Naive thymus-derived CD4-positive, alpha-beta T cell (primary cell): Measurements from ENCODE around the gene VWA7. TPM values are rescaled to one million over a fixed set of nuclear protein-coding genes. Genes with fewer than 3 reads are reported as not detected.
A peak's percentile ranks its signal among the peaks of the same experiment; 100 is the strongest.

Experiments used
- ATAC-seq: fragments of 150-1000 bp; cut with Tn5 transposase; 2 replicates; pipeline ENCODE4 v1.10.0; 2021; ENCODE audit warnings: mild to moderate bottlenecking, moderate library complexity
- CTCF ChIA-PET: fragments of 350-600 bp; sonication (Branson Sonifier 250); formaldehyde crosslinking; loops from one replicate; lab custom pipeline; 2021; ENCODE audit warnings: antibody characterized with exemption; lab: Charles Lee
- POLR2A ChIA-PET: fragments of 350-600 bp; sonication (Branson Sonifier 250); formaldehyde crosslinking; loops from one replicate; lab custom pipeline; 2021; ENCODE audit warnings: antibody characterized with exemption, inconsistent platforms; lab: Charles Lee
- DNase-seq, 9 donors: peaks; one replicate each; pipeline versions ENCODE4 v3.0.0 to v3.0.0-alpha.2; 2020 to 2022; ENCODE audit warnings: mixed read lengths in 1 of 9
- H3K27ac ChIP-seq: one replicate; pipeline ENCODE4 v1.7.0; 2013; ENCODE audit warnings: mild to moderate bottlenecking, low read depth, low read length, moderate library complexity
- H3K27me3 ChIP-seq, 2 donors: one replicate each; pipeline ENCODE4 v1.7.0; 2013; ENCODE audit warnings: low read length in 2 of 2, mild to moderate bottlenecking in 2 of 2, moderate library complexity in 2 of 2; ENCODE audit not compliant: control insufficient read depth in 2 of 2, insufficient read depth in 2 of 2
- H3K36me3 ChIP-seq, 3 experiments: 1 replicate in 2 of 3; 2 replicates in 1 of 3; pipeline ENCODE4 v1.7.0; 2013; ENCODE audit warnings: low read length in 3 of 3, mild to moderate bottlenecking in 3 of 3, moderate library complexity in 1 of 3; ENCODE audit not compliant: insufficient read depth in 3 of 3, control insufficient read depth in 2 of 3
- H3K4me1 ChIP-seq, 2 donors: one replicate each; pipeline ENCODE4 v1.7.0; 2013; ENCODE audit warnings: low read length in 2 of 2, mild to moderate bottlenecking in 2 of 2, moderate library complexity in 1 of 2; ENCODE audit not compliant: control insufficient read depth in 2 of 2, insufficient read depth in 2 of 2
- H3K4me3 ChIP-seq: 2 replicates; pipeline ENCODE4 v1.7.0; 2013; ENCODE audit warnings: mild to moderate bottlenecking, low read length
- H3K9me3 ChIP-seq, 3 experiments: 1 replicate in 2 of 3; 2 replicates in 1 of 3; pipeline ENCODE4 v1.7.0; 2013; ENCODE audit warnings: low read length in 3 of 3; ENCODE audit not compliant: control insufficient read depth in 2 of 3
- H3K27ac Mint-ChIP-seq, 9 donors: one replicate each; pipeline ENCODE4 v1.8.0; 2020 to 2022; ENCODE audit warnings: mixed read lengths in 9 of 9, mild to moderate bottlenecking in 8 of 9, moderate library complexity in 5 of 9, inconsistent platforms in 2 of 9
- H3K27me3 Mint-ChIP-seq, 5 donors: one replicate each; pipeline ENCODE4 v1.8.0; 2021 to 2022; ENCODE audit warnings: mixed read lengths in 5 of 5, mild to moderate bottlenecking in 1 of 5
- H3K36me3 Mint-ChIP-seq, 5 donors: one replicate each; pipeline ENCODE4 v1.8.0; 2020 to 2022; ENCODE audit warnings: mixed read lengths in 5 of 5, mild to moderate bottlenecking in 3 of 5, inconsistent platforms in 1 of 5
- H3K4me1 Mint-ChIP-seq, 7 donors: one replicate each; pipeline ENCODE4 v1.8.0; 2020 to 2022; ENCODE audit warnings: mixed read lengths in 7 of 7, mild to moderate bottlenecking in 3 of 7, inconsistent platforms in 1 of 7
- H3K4me3 Mint-ChIP-seq, 10 donors: one replicate each; pipeline ENCODE4 v1.8.0; 2020 to 2022; ENCODE audit warnings: mild to moderate bottlenecking in 10 of 10, mixed read lengths in 10 of 10, moderate library complexity in 6 of 10, inconsistent platforms in 2 of 10
- H3K9me3 Mint-ChIP-seq, 11 donors: one replicate each; pipeline ENCODE4 v1.8.0; 2020 to 2022; ENCODE audit warnings: mixed read lengths in 11 of 11, mild to moderate bottlenecking in 4 of 11, inconsistent platforms in 1 of 11, moderate library complexity in 1 of 11
- intact Hi-C, 2 donors: fragments of 100-400 bp; cut with micrococcal nuclease; formaldehyde crosslinking; loops; one replicate each; pipeline ENCODE4 v1.15.1; 2023
- polyA plus RNA-seq, 2 donors: library from polyadenylated mRNA; unstranded; fragments of 300-500 nt; fragmentation: Illumina TruSeq; gene quantifications; one replicate each; pipeline ENCODE4 v1.2.3, GENCODE V29; 2021
- total RNA-seq, 6 experiments: library from RNA in 5 of 6; stranded (reverse) in 5 of 6; gene quantifications; 1 replicate in 5 of 6; 2 replicates in 1 of 6; pipeline ENCODE4 v1.2.3 and lab custom pipeline; 2021 to 2026

The VWA7 gene
- total and polyA plus RNA-seq, 7 experiments from 2014 or later, result 0.53 to 4.5 (median 1.1) TPM; not detected in 2

DNA sequence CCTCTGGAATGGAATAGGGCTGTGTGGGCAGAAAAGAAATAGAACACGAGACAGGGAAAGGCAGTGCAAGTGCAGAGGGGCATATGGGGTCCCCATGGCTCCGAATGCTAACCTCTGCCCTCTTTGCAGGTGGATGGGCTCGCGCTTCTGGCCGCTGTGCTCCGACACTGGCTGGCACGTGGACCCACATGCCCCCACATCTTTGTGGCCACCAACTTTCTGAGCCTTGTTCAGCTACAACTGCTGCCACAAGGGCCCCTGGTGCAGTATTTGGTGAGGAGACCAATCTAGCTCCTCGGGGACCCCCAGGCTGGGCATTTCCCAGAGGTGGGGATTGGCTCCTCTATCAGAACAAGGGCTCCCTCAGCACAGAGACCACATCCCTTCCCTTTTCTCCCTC is 15.8 kb downstream of the VWA7 start:
- intact Hi-C loops, result no loop called here
- Mint-ChIP-seq H3K4me1 (peaks cover 0 to 16% (median 5%) of the 10 kb centered on the region in 7 donors), H3K4me3 (no peak overlapping the region), H3K27me3 (no peaks in the 10 kb centered on the region), H3K27ac (peak overlapping the region in 1 of 9 donors; percentile 8), H3K36me3 (peaks cover 0 to 19% (median 11%) of the 10 kb centered on the region in 5 donors), H3K9me3 (no peaks in the 10 kb centered on the region)
- Histone ChIP-seq H3K4me3 (no peak overlapping the region), H3K9me3 (no peaks in the 10 kb centered on the region), H3K27ac (no peak overlapping the region), H3K27me3 (no peaks in the 10 kb centered on the region), H3K4me1 (no peaks in the 10 kb centered on the region), H3K36me3 (no peaks in the 10 kb centered on the region)
- ATAC-seq, result no peak
- CTCF ChIA-PET, result interaction anchor here (0.5 kb wide), 1 partner anchor 25 kb away, joined by 3 read pairs; no protein-coding TSS in a partner anchor
- POLR2A ChIA-PET, result interaction anchor here (0.6 kb wide), 1 partner anchor 107 kb away, joined by 3 read pairs; no protein-coding TSS in a partner anchor
- DNase-seq, result no peak

DNA sequence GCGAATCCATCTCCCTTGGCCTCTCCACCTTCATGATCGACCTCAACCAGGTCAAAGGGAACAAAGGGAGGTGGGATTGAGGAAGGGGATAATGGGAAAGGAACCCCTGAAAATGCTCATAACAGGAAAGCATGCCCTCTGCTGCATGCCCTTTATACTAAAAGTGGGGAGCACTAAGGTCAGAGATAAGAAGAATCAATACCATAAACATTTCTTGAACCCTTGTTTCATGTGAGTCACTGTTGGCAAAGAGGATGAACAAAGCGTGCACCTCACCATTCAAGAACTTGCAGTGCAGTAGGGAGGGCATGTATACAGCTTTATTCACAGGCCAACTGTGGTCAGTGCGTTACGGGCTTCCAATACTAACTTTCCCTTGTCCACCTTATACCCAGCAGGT is 16.3 kb downstream of the VWA7 start:
- Mint-ChIP-seq H3K27me3 (no peaks in the 10 kb centered on the region), H3K4me3 (no peak overlapping the region), H3K4me1 (peaks cover 0 to 16% (median 5%) of the 10 kb centered on the region in 7 donors), H3K27ac (peak overlapping the region in 2 of 9 donors; percentile 2 to 8), H3K36me3 (peaks cover 0 to 19% (median 11%) of the 10 kb centered on the region in 5 donors), H3K9me3 (no peaks in the 10 kb centered on the region)
- H3K27me3 ChIP-seq, result no peaks in the 10 kb centered on the region
- no peaks in the 10 kb centered on the region for H3K9me3 ChIP-seq
- no peak overlapping the region for H3K27ac ChIP-seq
- ChIA-PET POLR2A (no interaction called here), CTCF (interaction anchor here (0.5 kb wide), 1 partner anchor 26 kb away, joined by 3 read pairs; no protein-coding TSS in a partner anchor)
- no peak for DNase-seq
- H3K4me3 ChIP-seq, result no peak overlapping the region
- intact Hi-C loops, result no loop called here
- H3K4me1 ChIP-seq, result no peaks in the 10 kb centered on the region
- no peak for ATAC-seq
- H3K36me3 ChIP-seq, result no peaks in the 10 kb centered on the region

DNA sequence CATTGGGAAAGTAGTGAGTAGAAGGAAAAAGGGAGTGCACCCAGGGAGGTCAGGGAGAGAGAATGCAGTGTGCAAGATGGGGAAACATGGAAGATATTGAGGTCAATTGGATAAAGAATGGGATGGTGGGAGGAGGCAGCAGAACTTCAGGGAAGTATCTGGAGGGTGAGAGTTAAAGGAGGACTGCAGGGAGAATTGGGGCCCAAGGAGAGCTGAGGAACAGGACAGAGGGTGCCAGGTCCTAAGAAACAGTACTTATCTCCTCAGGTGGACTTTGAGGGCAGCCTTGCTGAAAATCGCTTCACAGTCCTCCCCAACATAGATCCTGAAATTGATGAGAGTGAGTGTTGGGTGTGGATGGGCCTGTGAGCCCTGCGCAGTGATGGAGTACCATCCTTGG is 18.8 kb downstream of the VWA7 start:
- H3K36me3 ChIP-seq, result no peaks in the 10 kb centered on the region
- Mint-ChIP-seq H3K36me3 (peaks cover 0 to 19% (median 11%) of the 10 kb centered on the region in 5 donors), H3K9me3 (no peaks in the 10 kb centered on the region), H3K4me1 (peaks cover 0 to 12% (median 3%) of the 10 kb centered on the region in 7 donors), H3K27ac (no peak overlapping the region), H3K27me3 (no peaks in the 10 kb centered on the region), H3K4me3 (peak overlapping the region in 1 of 10 donors; percentile 49)
- H3K4me3 ChIP-seq, result no peak overlapping the region
- CTCF ChIA-PET, result interaction anchor here (0.9 to 1.5 kb wide), 2 partner anchors 11 to 13 kb away, joined by 4 to 6 read pairs; no protein-coding TSS in a partner anchor
- no peak overlapping the region for H3K27ac ChIP-seq
- DNase-seq (no peak), ATAC-seq (no peak)
- H3K27me3 ChIP-seq, result no peaks in the 10 kb centered on the region
- no peaks in the 10 kb centered on the region for H3K9me3 ChIP-seq
- POLR2A ChIA-PET, result interaction anchor here (1.1 kb wide), 1 partner anchor 49 kb away, joined by 3 read pairs; the partner anchor contains the start of gene LSM2
- intact Hi-C loops, result no loop called here
- H3K4me1 ChIP-seq, result no peaks in the 10 kb centered on the region

DNA sequence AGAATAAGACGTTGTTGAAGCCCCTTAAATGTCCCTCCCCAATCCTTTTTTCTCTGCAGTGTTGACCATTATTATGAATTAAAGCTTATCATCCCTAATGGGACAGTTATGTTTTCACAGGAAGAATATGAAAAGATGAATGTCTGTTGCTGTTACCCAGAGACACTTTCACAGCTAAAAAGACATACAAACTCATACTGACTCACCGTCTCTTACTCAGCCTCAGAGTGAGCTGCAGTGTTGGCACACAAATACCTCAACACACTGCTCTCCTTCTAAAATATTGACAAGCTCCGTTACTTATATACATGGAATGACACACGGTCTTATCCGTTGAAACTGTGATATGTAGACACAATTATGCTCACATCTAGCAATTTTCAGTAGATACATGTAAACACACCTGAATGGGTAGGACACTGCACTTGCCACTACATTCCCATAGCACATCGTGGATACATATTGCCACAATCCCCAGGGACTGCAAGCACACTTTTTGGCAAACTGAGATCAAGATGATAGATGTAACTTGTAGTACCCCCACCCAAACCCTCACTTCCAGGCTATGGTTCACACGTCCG is 24.3 kb downstream of the VWA7 start:
- DNase-seq (no peak), ATAC-seq (no peak)
- Mint-ChIP-seq H3K4me3 (no peak overlapping the region), H3K9me3 (no peaks in the 10 kb centered on the region), H3K27me3 (no peaks in the 10 kb centered on the region), H3K4me1 (peaks cover 0 to 6% (median 0%) of the 10 kb centered on the region in 7 donors), H3K36me3 (peaks cover 0 to 7% (median 0%) of the 10 kb centered on the region in 5 donors), H3K27ac (no peak overlapping the region)
- Histone ChIP-seq H3K9me3 (no peaks in the 10 kb centered on the region), H3K4me3 (no peak overlapping the region), H3K27me3 (no peaks in the 10 kb centered on the region), H3K27ac (no peak overlapping the region), H3K36me3 (no peaks in the 10 kb centered on the region), H3K4me1 (no peaks in the 10 kb centered on the region)
- intact Hi-C loops, result no loop called here
- CTCF ChIA-PET, result interaction anchor here (0.5 kb wide), 1 partner anchor 1722 kb away, joined by 3 read pairs; no protein-coding TSS in a partner anchor
- POLR2A ChIA-PET, result interaction anchor here (1.2 kb wide), 1 partner anchor 21 kb away, joined by 5 read pairs; no protein-coding TSS in a partner anchor

DNA sequence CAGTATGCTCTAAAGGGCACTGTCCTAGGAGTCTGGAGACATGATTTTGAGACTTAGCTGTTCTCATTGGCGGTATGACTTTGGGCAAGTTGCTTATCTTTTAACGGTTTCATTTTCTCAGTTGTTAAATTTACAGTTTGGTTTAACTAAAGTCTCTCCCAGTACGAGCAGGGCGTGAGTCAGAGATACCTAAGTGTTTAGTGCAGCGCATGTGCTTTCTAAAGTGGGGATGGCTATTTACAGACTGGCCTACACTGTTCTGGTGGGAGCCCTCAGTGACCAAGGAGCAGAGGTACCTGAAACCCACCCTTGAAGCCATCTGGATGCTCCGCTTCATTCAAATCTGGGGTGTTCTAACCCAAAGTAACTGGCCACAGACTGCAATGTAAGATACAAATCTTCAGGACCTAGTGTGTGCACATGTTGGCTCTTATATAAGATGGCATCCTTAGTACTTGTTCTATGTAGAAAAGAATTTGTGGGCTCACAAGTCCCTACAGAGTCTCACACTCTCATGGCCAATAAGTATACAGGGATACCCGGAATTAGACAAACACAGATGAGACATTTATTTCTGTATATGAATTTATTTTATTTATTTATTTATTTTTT is 26.6 kb downstream of the VWA7 start:
- H3K4me1 ChIP-seq, result no peaks in the 10 kb centered on the region
- CTCF ChIA-PET, result no interaction called here
- no peaks in the 10 kb centered on the region for H3K27me3 ChIP-seq
- Mint-ChIP-seq H3K9me3 (peaks cover 0 to 2% (median 0%) of the 10 kb centered on the region in 11 donors), H3K27me3 (no peaks in the 10 kb centered on the region), H3K4me1 (peaks cover 0 to 9% (median 0%) of the 10 kb centered on the region in 7 donors), H3K36me3 (peaks cover 0 to 12% (median 0%) of the 10 kb centered on the region in 5 donors), H3K27ac (no peak overlapping the region), H3K4me3 (no peak overlapping the region)
- H3K4me3 ChIP-seq, result no peak overlapping the region
- DNase-seq (no peak), ATAC-seq (no peak)
- no peaks in the 10 kb centered on the region for H3K9me3 ChIP-seq
- intact Hi-C loops, result no loop called here
- POLR2A ChIA-PET, result interaction anchor here (1.0 kb wide), 1 partner anchor 56 kb away, joined by 3 read pairs; the partner anchor contains the start of gene LSM2
- H3K36me3 ChIP-seq, result no peaks in the 10 kb centered on the region
- H3K27ac ChIP-seq, result no peak overlapping the region

DNA sequence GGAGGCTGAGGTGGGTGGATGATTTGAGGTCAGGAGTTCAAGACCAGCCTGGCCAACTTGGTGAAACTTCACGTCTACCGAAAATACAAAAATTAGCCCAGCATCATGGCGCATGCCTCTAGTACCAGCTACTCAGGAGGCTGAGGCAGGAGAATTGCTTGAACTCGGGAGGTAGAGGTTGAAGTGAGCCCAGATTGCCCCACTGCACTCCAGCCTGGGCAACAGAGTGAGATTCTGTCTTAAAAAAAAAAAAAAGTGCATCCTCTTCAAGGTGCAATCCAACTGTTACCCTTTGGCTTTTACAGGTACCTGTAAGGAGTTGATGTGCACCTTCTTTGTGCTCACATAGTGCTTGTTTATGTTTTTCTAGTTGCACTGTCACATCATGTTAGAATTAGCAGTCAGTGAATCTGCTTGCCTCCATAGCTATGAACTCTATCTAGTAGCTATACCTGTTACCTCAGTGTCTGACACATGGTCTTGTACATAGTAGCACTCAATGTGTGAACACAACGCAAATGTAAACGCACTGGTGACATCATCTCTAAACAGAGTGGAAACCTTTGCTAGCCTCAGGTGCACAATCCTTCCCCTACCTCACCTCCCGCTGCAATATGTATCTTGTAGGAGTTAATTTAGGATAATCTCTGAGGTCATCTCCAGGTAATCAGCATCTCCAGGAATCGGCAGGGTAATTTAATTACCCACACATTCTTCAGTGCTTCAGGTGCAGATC is 27.7 kb downstream of the VWA7 start:
- ChIA-PET CTCF (no interaction called here), POLR2A (interaction anchor here (1.0 kb wide), 1 partner anchor 57 kb away, joined by 3 read pairs; the partner anchor contains the start of gene LSM2)
- ATAC-seq (no peak), DNase-seq (no peak)
- Histone ChIP-seq H3K4me1 (no peaks in the 10 kb centered on the region), H3K36me3 (no peaks in the 10 kb centered on the region), H3K9me3 (no peaks in the 10 kb centered on the region), H3K4me3 (no peak overlapping the region), H3K27me3 (no peaks in the 10 kb centered on the region), H3K27ac (no peak overlapping the region)
- Mint-ChIP-seq H3K9me3 (peaks cover 0 to 2% (median 0%) of the 10 kb centered on the region in 11 donors), H3K4me1 (peaks cover 0 to 10% (median 0%) of the 10 kb centered on the region in 7 donors), H3K4me3 (peak overlapping the region in 1 of 10 donors; percentile 17), H3K36me3 (peaks cover 0 to 17% (median 0%) of the 10 kb centered on the region in 5 donors), H3K27me3 (no peaks in the 10 kb centered on the region), H3K27ac (no peak overlapping the region)
- intact Hi-C loops, result no loop called here
